ENCODE measurements around the gene PIM3.
A peak's percentile ranks its signal among the peaks of the same experiment; 100 is the strongest.

PIM3 gene

DNA sequence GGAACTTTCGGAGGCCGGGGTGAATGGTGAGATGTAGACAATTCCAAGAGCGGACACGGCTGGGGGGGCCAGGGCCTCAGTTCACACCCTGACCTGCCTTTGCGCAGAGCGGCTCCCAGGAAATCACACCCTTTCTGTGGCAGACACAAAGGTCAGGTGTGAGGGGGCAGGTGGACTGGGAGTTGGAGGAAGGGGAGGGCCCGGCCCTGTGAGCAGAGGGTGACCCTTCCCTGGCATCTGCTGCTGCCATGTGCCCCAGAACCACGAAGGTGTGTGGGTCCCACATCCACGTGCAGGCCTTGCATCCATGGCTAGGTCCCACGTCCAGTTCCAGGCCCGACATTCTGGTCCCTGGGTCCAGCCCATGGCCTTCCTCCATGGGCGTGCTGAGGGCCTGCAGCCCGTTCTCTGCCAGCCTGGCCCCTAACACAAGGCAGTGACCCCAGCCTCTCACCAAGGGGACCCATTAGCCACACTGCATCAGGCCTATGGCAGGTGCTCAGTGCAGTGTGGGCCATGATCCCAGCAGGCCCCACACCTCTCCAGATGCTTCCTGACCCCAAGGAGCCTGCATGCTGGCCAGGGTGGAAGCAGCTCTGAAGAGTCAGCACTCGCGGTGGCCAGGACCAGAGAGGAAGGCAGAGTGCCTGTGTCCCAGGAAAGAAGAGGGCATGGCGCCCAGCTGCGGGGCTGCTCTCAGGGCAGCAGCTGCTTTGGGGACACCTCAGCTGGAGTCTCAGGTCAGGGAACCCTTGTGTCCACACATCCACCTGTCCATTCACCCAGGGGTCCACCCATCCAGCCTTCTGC lies 18.9 kb upstream of the PIM3 start:
- H3K27ac ChIP-seq: no peak overlapping the region
- TF ChIP-seq, protein P1, sequence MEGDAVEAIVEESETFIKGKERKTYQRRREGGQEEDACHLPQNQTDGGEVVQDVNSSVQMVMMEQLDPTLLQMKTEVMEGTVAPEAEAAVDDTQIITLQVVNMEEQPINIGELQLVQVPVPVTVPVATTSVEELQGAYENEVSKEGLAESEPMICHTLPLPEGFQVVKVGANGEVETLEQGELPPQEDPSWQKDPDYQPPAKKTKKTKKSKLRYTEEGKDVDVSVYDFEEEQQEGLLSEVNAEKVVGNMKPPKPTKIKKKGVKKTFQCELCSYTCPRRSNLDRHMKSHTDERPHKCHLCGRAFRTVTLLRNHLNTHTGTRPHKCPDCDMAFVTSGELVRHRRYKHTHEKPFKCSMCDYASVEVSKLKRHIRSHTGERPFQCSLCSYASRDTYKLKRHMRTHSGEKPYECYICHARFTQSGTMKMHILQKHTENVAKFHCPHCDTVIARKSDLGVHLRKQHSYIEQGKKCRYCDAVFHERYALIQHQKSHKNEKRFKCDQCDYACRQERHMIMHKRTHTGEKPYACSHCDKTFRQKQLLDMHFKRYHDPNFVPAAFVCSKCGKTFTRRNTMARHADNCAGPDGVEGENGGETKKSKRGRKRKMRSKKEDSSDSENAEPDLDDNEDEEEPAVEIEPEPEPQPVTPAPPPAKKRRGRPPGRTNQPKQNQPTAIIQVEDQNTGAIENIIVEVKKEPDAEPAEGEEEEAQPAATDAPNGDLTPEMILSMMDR (IDR thresholded peaks at IDR 0.05): no peak
- no peak for TF ChIP-seq ZFX (IDR thresholded peaks at IDR 0.05; ENCODE audit: borderline replicate concordance)

DNA sequence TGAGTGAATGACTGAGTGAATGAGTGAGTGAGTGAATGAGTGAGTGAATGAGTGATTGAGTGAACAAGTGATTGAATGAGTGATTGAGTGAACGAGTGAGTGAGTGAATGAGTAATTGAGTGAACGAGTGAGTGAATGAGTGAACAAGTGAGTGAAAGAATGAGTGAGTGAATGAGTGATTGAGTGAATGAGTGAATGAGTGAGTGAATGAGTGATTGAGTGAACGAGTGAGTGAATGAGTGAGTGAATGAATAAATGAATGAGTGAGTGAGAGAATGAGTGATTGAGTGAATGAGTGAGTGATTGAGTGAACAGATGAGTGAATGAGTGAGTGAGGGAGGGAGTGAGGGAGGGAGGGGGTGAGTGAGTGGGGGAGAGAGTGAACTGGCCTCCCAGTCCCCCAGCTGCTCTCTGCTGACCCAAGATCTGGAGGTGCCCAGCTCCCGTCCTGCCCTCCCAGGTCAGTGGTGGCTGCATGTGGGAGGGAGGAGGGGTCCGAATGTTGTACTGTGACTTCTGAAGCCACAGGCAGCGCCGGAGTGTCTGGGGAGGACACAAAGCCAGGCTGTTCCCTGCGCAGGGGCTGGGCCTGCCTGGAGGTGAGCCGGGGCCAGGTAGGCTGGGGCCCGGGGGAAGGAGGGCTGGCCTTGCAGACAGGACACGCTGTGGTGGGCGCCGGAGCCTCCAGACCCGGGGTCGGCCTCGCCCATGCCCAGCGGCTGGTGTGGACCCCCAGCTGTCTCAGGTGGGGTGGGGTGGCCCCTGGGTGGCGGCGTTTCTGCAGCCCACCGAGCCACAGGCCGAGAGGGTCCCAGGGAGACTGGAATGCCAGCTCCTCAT lies 17.8 kb upstream of the PIM3 start:
- peak overlapping the region; percentile 82 for H3K27ac ChIP-seq
- TF ChIP-seq, protein P1 (IDR thresholded peaks at IDR 0.05): no peak
- no peak for TF ChIP-seq ZFX (IDR thresholded peaks at IDR 0.05; ENCODE audit: borderline replicate concordance)

DNA sequence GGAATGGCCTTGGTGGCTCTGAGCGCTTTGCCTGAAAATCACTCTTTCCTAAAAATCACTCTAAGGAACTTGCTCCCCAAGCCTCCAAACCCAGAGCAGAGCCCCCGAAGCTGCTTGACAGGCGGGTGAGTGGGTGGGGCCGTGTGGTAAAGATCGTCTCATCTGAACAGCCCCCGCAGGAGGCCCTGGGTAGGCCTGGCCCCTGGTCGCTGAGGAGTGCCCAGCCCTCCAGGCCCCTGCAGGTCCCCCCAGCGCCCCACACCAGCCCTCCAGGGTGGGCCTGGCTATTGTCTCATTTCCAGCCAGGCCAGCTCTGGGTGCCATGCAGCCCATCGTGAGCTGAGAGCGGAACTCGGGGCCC lies 17.2 kb upstream of the PIM3 start:
- TF ChIP-seq, protein P1 (IDR thresholded peaks at IDR 0.05): no peak
- TF ChIP-seq ZFX (IDR thresholded peaks at IDR 0.05; ENCODE audit: borderline replicate concordance): no peak
- H3K27ac ChIP-seq: peak overlapping the region; percentile 82

DNA sequence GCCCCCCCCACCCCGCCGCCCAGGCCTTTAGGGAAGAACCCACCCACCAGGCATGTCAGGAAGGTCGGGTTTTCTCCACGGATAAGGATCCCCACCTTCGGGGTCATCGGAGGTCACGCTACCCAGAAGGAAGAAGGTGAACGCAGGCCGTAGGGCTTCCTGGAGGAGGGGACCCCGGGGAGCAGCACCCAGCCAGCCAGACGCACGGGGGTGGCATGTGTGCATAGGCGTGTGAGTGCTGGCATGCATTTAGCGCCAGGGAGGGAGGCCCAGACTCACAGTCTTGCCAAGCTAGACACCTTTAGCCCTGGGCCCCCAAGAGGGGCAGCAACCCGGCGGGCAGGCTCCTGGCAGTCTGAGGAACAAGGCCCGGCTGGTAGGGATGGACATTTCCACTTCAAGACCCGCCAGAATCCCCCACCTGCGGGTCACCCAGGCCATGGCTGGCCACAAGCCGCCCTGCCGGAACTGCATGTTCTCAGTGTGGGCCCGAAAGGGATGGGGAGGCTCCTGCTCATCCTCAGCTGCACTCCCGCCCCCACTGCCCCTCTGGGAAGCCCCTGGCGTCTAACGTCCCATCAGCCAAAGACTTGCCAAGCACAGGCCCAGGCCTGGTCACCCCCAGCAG lies 16.7 kb upstream of the PIM3 start:
- H3K27ac ChIP-seq: peak overlapping the region; percentile 82
- TF ChIP-seq, protein P1 (IDR thresholded peaks at IDR 0.05): no peak

DNA sequence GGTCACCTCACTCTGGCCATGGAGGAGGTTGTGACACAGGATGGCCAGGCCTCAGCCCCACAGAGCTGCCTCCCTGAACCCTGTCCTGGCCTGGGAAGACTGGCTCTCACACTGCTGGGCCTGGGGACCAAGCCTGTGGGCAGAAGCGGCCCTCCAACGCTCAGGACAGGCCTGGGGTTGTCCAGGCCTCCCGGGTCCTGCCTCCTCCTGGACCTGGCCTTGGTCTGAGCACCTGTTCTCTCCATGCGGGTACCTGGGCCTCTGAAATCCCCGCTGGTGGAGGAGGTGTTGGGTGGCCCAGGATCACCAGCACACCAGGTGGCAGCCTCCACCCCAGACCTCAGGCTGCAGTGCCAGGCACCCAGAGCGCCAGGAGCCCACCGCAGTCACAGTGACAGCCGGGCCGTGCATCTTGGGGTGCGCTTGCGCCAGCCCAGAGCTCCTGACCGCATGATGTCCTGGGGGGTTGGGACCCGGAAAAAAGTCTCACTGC lies 16.1 kb upstream of the PIM3 start:
- TF ChIP-seq, protein P1 (IDR thresholded peaks at IDR 0.05): no peak
- peak overlapping the region; percentile 82 for H3K27ac ChIP-seq

DNA sequence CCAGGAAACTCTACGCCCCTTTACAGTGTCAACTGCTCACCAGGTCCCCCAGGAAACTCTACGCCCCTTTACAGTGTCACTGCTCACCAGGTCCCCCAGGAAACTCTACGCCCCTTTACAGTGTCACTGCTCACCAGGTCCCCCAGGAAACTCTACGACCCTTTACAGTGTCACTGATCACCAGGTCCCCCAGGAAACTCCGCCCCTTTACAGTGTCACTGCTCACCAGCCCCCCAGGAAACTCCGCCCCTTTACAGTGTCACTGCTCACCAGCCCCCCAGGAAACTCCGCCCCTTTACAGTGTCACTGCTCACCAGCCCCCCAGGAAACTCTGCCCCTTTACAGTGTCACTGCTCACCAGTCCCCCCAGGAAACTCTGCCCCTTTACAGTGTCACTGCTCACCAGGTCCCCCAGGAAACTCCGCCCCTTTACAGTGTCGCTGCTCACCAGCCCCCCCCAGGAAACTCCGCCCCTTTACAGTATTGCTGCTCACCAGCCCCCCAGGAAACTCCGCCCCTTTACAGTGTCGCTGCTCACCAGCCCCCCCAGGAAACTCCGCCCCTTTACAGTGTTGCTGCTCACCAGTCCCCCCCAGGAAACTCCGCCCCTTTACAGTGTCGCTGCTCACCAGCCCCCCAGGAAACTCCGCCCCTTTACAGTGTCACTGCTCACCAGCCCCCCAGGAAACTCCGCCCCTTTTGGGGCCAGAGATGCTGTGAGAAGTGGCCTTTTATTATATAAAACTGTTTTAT lies 15.4 kb upstream of the PIM3 start:
- peak overlapping the region; percentile 99 for H3K27ac ChIP-seq

DNA sequence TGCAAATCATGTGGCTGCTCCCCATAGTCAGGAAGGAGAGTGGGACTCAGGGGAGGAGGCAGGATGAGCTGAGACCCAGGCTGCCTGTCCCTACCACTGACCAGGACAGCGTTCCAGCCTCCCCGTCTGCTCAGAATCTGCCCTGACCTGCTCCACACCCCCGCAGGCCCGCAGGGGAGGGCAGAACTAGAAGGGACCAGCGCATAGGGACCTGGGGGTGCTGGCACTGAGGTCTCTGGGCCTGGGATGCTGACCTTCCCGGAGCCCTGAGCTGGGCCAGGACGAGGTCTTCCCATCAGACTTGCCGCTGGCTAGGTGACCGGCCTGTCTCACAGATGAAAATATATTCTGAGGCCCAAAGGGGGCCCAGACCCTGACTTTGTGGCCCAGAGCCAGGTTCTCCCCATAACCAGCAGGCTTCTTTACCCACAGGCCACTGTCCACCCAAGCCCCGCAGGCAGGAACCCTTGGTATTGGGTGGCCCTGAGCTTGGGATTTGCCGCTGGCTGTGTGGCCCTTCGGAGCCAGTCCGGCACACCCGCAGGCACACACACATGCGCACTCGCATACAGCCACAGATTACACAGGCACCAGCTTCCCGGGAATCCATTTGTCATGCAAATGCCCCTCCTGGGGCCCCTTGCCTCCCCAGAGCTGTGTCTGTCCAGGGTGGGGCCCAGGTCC lies 13.8 kb upstream of the PIM3 start:
- H3K27ac ChIP-seq: peak overlapping the region; percentile 99
- no peak for TF ChIP-seq ZFX (IDR thresholded peaks at IDR 0.05; ENCODE audit: borderline replicate concordance)
- TF ChIP-seq, protein P1 (IDR thresholded peaks at IDR 0.05): no peak
